ENCODE measurements around the gene DNM1. TPM values are rescaled to one million over a fixed set of nuclear protein-coding genes. Genes with fewer than 3 reads are reported as not detected.

DNM1 gene
- total and polyA plus RNA-seq, 2 of the 8 experiments (the other 6 are each of a cell fraction or from before 2014, with no cell fraction given): 34.3 to 62.7 TPM

DNA sequence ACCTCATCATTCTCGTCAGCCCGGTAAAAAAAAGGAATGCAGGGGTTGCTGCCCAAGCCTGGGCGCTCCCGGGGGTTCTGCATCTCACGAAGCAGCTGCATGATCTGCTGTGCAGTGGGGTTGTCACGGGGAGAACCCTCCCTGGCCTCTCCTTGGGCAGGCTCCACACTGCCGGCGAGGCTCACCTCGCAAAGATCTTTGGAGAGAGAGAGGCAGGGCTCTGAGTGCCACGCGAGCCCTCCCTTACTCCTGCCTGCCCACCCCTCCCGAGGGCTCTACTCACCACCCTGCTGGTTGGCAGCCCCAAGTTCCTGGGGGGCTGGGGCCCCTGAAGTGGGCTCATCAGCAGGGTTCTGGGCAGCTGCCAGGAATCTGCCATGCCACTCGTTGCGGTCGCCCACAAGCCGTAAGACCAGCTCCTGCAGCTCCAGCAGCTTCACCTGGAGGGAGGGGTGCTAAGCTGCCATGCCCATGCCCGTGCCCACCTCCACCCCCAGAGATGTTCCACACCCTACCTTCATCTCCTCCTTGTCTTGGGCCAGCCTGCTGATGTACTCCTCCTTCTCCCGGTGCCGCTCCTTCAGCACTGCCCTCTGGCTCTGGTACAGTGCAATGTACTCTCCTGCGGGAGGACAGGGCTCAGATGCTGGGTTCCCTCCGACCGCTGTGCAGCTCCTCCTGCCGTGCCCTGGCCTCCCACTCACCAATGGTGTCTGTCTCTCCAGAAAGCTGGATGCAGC lies 54.1 kb downstream of the DNM1 start:
- no peak for FAIRE-seq

More for the DNA sequence above, 54.1 kb downstream of the DNM1 start:
- no peak overlapping the region for H2AK5ac ChIP-seq (ENCODE audit: low read depth, low read length)
- no peaks in the 10 kb centered on the region for H3K9me3 ChIP-seq (ENCODE audit: insufficient read depth in 2 of 2, low read depth in 1 of 2, low read length in 1 of 2)
- no peak overlapping the region for H2BK15ac ChIP-seq (ENCODE audit: low read length)
- ChIA-PET POLR2A (ENCODE audit: partially characterized antibody) (interaction anchor here (0.6 to 1.6 kb wide), 3 partner anchors 11 to 50 kb away, joined by 3 read pairs; no protein-coding TSS in a partner anchor), CTCF (ENCODE audit: partially characterized antibody) (interaction anchor here (0.6 to 7.9 kb wide), 9 partner anchors 8 to 141 kb away, joined by 3 to 58 read pairs (median 4); no protein-coding TSS in a partner anchor)
- H2BK12ac ChIP-seq (ENCODE audit: low read depth, low read length): no peak overlapping the region
- H4K8ac ChIP-seq (ENCODE audit: extremely low read depth, insufficient read depth, low read length): peak overlapping the region; percentile 35; the same call in 1 of the 2 replicates
- no peaks in the 10 kb centered on the region for H3K23me2 ChIP-seq (ENCODE audit: low read depth, low read length)
- H2BK20ac ChIP-seq (ENCODE audit: low read length): no peak overlapping the region
- H3K36me3 ChIP-seq (ENCODE audit: control insufficient read depth in 2 of 4, insufficient read depth in 4 of 4, low read length in 3 of 4): peaks cover 4 to 32% (median 18%) of the 10 kb centered on the region in 4 experiments; a peak in 6 of 8 replicates
- no peak overlapping the region for H3K9ac ChIP-seq (replicated peaks in 1 of 4; ENCODE audit: extremely low read depth in 1 of 4, low read depth in 3 of 4, low read length in 3 of 4)
- no peak overlapping the region for H3K4me2 ChIP-seq (ENCODE audit: insufficient read depth in 1 of 2, low read depth in 2 of 2, low read length in 2 of 2)
- H3K4me1 ChIP-seq (replicated peaks in 1 of 4; ENCODE audit: control insufficient read depth in 3 of 4, insufficient read depth in 4 of 4, low read length in 3 of 4): peaks cover 0 to 3% (median 2%) of the 10 kb centered on the region in 4 experiments; a peak in 3 of 7 replicates
- no peak overlapping the region for H2BK120ac ChIP-seq (replicated peaks; ENCODE audit: low read depth, low read length)
- no peak overlapping the region for H3K56ac ChIP-seq (replicated peaks; ENCODE audit: insufficient read length, low read depth, low read length)
- H2BK5ac ChIP-seq (ENCODE audit: low read depth, low read length): no peak overlapping the region
- no peak overlapping the region for H4K5ac ChIP-seq (ENCODE audit: insufficient read length, low read depth, low read length)
- H3K27me3 ChIP-seq (replicated peaks in 1 of 4; ENCODE audit: control insufficient read depth in 3 of 4, extremely low read depth in 1 of 4, insufficient read depth in 3 of 4, low read length in 3 of 4): no peaks in the 10 kb centered on the region
- 91% methylated on average over 21 of the region's 23 CpGs; no CpG with 5 or more reads in 1 of the 2 experiments for WGBS, 2 experiments (ENCODE audit: extremely low coverage in 1 of 2, insufficient coverage in 1 of 2, insufficient read length in 1 of 2, insufficient replicate concordance in 2 of 2, low coverage in 1 of 2, low lambda C conversion rate in 2 of 2, missing lambda C conversion rate in 1 of 2)
- H3K14ac ChIP-seq (ENCODE audit: insufficient read length): no peak overlapping the region
- TF ChIP-seq CHD2 (IDR thresholded peaks at IDR 0.05; ENCODE audit: low read length) (no peak), JUND (IDR thresholded peaks at IDR 0.05; ENCODE audit: low read length) (no peak), POLR2AphosphoS5 (IDR thresholded peaks at IDR 0.05; ENCODE audit: low read depth, low read length) (peak; percentile 54; the same call in 1 of the 2 replicates)
- no peak overlapping the region for H3K27ac ChIP-seq (ENCODE audit: low read depth, low read length)
- H3K79me1 ChIP-seq (ENCODE audit: low read depth, low read length): peaks cover 1% of the 10 kb centered on the region; the same call in 1 of the 2 replicates
- no peak overlapping the region for H2AFZ ChIP-seq (ENCODE audit: low read length)
- H3K4me3 ChIP-seq (ENCODE audit: extremely low read depth in 1 of 4, insufficient read depth in 2 of 4, low read depth in 3 of 4, low read length in 4 of 4): no peak overlapping the region
- peaks cover 0 to 1% of the 10 kb centered on the region in 2 experiments; a peak in 1 of 4 replicates for H3K79me2 ChIP-seq (ENCODE audit: control insufficient read depth in 1 of 2, insufficient read depth in 2 of 2, low read length in 2 of 2)
- H3K18ac ChIP-seq (ENCODE audit: extremely low read depth, low read length): no peak overlapping the region
- H4K91ac ChIP-seq (replicated peaks; ENCODE audit: insufficient read length, low read length): no peak overlapping the region
- DNase-seq (ENCODE audit: low read depth in 1 of 2, low spot score in 2 of 2): no peak
- H3K4ac ChIP-seq (replicated peaks; ENCODE audit: insufficient read length, low read depth, low read length): no peak overlapping the region
- H3K23ac ChIP-seq (ENCODE audit: insufficient read length): no peak overlapping the region
- H4K20me1 ChIP-seq (replicated peaks in 1 of 2; ENCODE audit: control insufficient read depth in 1 of 2, insufficient read depth in 2 of 2, low read length in 2 of 2): peaks cover 8 to 17% of the 10 kb centered on the region in 2 experiments
